ENCODE measurements around the gene ASCC1. TPM values are rescaled to one million over a fixed set of nuclear protein-coding genes. Genes with fewer than 3 reads are reported as not detected.
"Not testable (repeated sequence)": the region's sequence is repeated elsewhere in the genome, so short reads cannot be mapped to it uniquely, and the experiment has no call there.

The ASCC1 gene
- total and polyA plus RNA-seq, 7 donors: 15.3 to 37.0 (median 19.3) TPM

GRCh38 chr10:72164617-72165016 lies 51.5 kb downstream of the ASCC1 start:
- H3K27me3 ChIP-seq (ENCODE audit: insufficient read depth in 3 of 3, low read length in 2 of 3): no peaks in the 10 kb centered on the region
- WGBS, 3 donors: 84 to 86% (median 85%) methylated on average over 2 of the region's 2 CpGs
- ATAC-seq: no peak
- H3K27ac ChIP-seq: no peak overlapping the region
- peaks cover 0 to 10% of the 10 kb centered on the region in 2 donors for H3K36me3 ChIP-seq (ENCODE audit: insufficient read depth in 1 of 2, low read depth in 1 of 2)
- H3K4me3 ChIP-seq: no peak overlapping the region
- DNase-seq: no peak
- TF ChIP-seq, protein P1, sequence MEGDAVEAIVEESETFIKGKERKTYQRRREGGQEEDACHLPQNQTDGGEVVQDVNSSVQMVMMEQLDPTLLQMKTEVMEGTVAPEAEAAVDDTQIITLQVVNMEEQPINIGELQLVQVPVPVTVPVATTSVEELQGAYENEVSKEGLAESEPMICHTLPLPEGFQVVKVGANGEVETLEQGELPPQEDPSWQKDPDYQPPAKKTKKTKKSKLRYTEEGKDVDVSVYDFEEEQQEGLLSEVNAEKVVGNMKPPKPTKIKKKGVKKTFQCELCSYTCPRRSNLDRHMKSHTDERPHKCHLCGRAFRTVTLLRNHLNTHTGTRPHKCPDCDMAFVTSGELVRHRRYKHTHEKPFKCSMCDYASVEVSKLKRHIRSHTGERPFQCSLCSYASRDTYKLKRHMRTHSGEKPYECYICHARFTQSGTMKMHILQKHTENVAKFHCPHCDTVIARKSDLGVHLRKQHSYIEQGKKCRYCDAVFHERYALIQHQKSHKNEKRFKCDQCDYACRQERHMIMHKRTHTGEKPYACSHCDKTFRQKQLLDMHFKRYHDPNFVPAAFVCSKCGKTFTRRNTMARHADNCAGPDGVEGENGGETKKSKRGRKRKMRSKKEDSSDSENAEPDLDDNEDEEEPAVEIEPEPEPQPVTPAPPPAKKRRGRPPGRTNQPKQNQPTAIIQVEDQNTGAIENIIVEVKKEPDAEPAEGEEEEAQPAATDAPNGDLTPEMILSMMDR (IDR thresholded peaks at IDR 0.05): no peak
- H3K4me1 ChIP-seq: no peaks in the 10 kb centered on the region
- intact Hi-C loops (cut with DNase I): no loop called here
- no peaks in the 10 kb centered on the region for H3K9me3 ChIP-seq

- Histone ChIP-seq H3K9me3 (no peaks in the 10 kb centered on the region), H3K4me3 (no peak overlapping the region), H3K4me1 (no peaks in the 10 kb centered on the region), H3K36me3 (ENCODE audit: insufficient read depth in 1 of 2, low read depth in 1 of 2) (peaks cover 0 to 10% of the 10 kb centered on the region in 2 donors), H3K27me3 (ENCODE audit: insufficient read depth in 3 of 3, low read length in 2 of 3) (no peaks in the 10 kb centered on the region), H3K27ac (no peak overlapping the region)
- DNase-seq: no peak
- TF ChIP-seq, protein P1 (IDR thresholded peaks at IDR 0.05): no peak
- ATAC-seq: peak; percentile 69 to 91 (median 82)
- WGBS, 3 donors: 38 to 73% (median 40%) methylated on average over 1 of the region's 1 CpG
- intact Hi-C loops (cut with DNase I): no loop called here
These were observed 53.1 kb downstream of the ASCC1 start for GRCh38 chr10:72162978-72163377.

GRCh38 chr10:72158176-72158575 lies 57.9 kb downstream of the ASCC1 start:
- no peak for DNase-seq
- Histone ChIP-seq H3K4me1 (no peaks in the 10 kb centered on the region), H3K9me3 (no peaks in the 10 kb centered on the region), H3K4me3 (no peak overlapping the region), H3K36me3 (ENCODE audit: insufficient read depth in 1 of 2, low read depth in 1 of 2) (peaks cover 0 to 10% of the 10 kb centered on the region in 2 donors), H3K27ac (no peak overlapping the region), H3K27me3 (ENCODE audit: insufficient read depth in 3 of 3, low read length in 2 of 3) (no peaks in the 10 kb centered on the region)
- TF ChIP-seq, protein P1 (IDR thresholded peaks at IDR 0.05): no peak
- WGBS, 3 donors: 63 to 80% (median 73%) methylated on average over 9 of the region's 9 CpGs
- intact Hi-C loops (cut with DNase I): loop anchor here in 1 of 2 donors (5.0 kb wide), 1 partner anchor 51 kb away; no protein-coding TSS in a partner anchor
- no peak for ATAC-seq

DNA sequence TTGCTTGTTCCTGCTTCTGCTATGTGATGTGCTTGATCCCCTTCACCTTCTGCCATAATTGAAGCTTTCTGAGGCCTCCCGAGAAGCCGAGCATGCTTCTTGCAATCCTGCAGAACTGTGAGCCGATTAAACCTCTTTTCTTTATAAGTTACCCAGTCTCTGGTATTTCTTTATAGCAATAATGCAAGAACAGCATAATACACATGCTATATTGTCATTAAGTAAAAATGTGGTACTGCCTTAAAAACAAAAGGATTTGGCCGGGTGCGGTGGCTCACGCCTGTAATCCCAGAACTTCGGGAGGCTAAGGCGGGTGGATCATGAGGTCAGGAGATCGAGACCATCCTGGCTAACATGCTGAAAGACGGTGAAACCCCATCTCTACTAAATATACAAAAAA lies 59.9 kb downstream of the ASCC1 start:
- TF ChIP-seq, protein P1 (IDR thresholded peaks at IDR 0.05): no peak
- Histone ChIP-seq H3K27ac (no peak overlapping the region), H3K27me3 (ENCODE audit: insufficient read depth in 3 of 3, low read length in 2 of 3) (no peaks in the 10 kb centered on the region), H3K4me3 (no peak overlapping the region), H3K9me3 (no peaks in the 10 kb centered on the region), H3K4me1 (no peaks in the 10 kb centered on the region), H3K36me3 (ENCODE audit: insufficient read depth in 1 of 2, low read depth in 1 of 2) (peaks cover 0 to 13% of the 10 kb centered on the region in 2 donors)
- WGBS, 3 donors: 96 to 98% (median 97%) methylated on average over 10 of the region's 10 CpGs
- no peak for DNase-seq
- intact Hi-C loops (cut with DNase I): loop anchor here in 1 of 2 donors (5.0 kb wide), 1 partner anchor 49 kb away; no protein-coding TSS in a partner anchor
- ATAC-seq: no peak

DNA sequence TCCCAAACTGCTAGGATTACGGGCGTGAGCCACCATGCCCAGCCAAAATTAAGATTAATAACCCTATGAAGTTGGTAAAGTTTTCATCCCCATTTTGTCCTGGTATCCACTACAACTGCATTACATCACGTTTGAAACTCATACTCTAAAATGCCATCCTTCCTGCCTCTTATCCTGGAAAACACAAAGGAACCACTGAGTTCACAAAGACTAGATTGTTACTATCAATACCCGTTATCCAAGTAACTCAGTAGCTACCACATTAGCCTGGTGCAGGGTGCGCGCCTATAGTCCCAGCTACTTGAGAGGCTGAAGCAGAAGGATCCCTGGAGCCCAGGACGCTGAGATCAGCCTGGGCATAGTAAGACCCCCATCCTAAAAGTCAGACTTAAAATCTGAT lies 63.8 kb downstream of the ASCC1 start:
- WGBS, 3 donors: 92 to 96% (median 93%) methylated on average over 7 of the region's 7 CpGs

GRCh38 chr10:72150746-72151478 lies 65.2 kb downstream of the ASCC1 start:
- H3K36me3 ChIP-seq (ENCODE audit: insufficient read depth in 1 of 2, low read depth in 1 of 2); intact Hi-C loops (cut with DNase I); DNase-seq; H3K4me3 ChIP-seq; H3K27ac ChIP-seq; H3K9me3 ChIP-seq; ATAC-seq; H3K27me3 ChIP-seq (ENCODE audit: insufficient read depth in 3 of 3, low read length in 2 of 3); H3K4me1 ChIP-seq: not testable (repeated sequence)
- 96 to 99% (median 97%) methylated on average over 3 to 5 of the region's 6 CpGs for WGBS, 3 donors

More for the DNA sequence above, 63.8 kb downstream of the ASCC1 start:
- TF ChIP-seq, protein P1 (IDR thresholded peaks at IDR 0.05): no peak
- Histone ChIP-seq H3K36me3 (ENCODE audit: insufficient read depth in 1 of 2, low read depth in 1 of 2) (peaks cover 0 to 7% of the 10 kb centered on the region in 2 donors), H3K4me3 (no peak overlapping the region), H3K27me3 (ENCODE audit: insufficient read depth in 3 of 3, low read length in 2 of 3) (no peaks in the 10 kb centered on the region), H3K4me1 (no peaks in the 10 kb centered on the region), H3K9me3 (no peaks in the 10 kb centered on the region), H3K27ac (no peak overlapping the region)
- DNase-seq (no peak), ATAC-seq (no peak)
- intact Hi-C loops (cut with DNase I): no loop called here

GRCh38 chr10:72147324-72147584 lies 68.8 kb downstream of the ASCC1 start:
- H3K4me3 ChIP-seq; H3K9me3 ChIP-seq; H3K4me1 ChIP-seq; intact Hi-C loops (cut with DNase I); H3K27me3 ChIP-seq (ENCODE audit: insufficient read depth in 3 of 3, low read length in 2 of 3); H3K27ac ChIP-seq; H3K36me3 ChIP-seq (ENCODE audit: insufficient read depth in 1 of 2, low read depth in 1 of 2); DNase-seq; ATAC-seq: not testable (repeated sequence)
- whole genome bisulfite sequencing, 3 donors: 75 to 82% (median 77%) methylated on average over 4 of the region's 4 CpGs

All from psoas muscle (tissue), 8 donors.